A673 (cell line): ENCODE results near the gene PDE6B. TPM values are rescaled to one million over a fixed set of nuclear protein-coding genes. Genes with fewer than 3 reads are reported as not detected.
A peak's percentile ranks its signal among the peaks of the same experiment; 100 is the strongest.
"Not testable (repeated sequence)": the region's sequence is repeated elsewhere in the genome, so short reads cannot be mapped to it uniquely, and the experiment has no call there.

Source experiments
- BruUV-seq: library from RNA; stranded (reverse); fragments of 400-500 nt; replicated peaks from 2 replicates; lab custom pipeline; 2021; lab: Mats Ljungman, UMichigan
- CTCF ChIA-PET: fragments of 300-600 bp; sonication (Branson Sonifier 250); formaldehyde crosslinking; loops from one replicate; lab custom pipeline; 2022; ENCODE audit warnings: antibody characterized with exemption; lab: Charles Lee
- POLR2A ChIA-PET: fragments of 300-600 bp; sonication (Branson Sonifier 250); formaldehyde crosslinking; loops from one replicate; lab custom pipeline; 2022; ENCODE audit warnings: antibody characterized with exemption; ENCODE audit not compliant: low non-redundant PET; lab: Charles Lee
- DNase-seq: peaks from one replicate; pipeline ENCODE4 v3.0.0-alpha.2; 2015; ENCODE audit warnings: low spot score
- H3K27ac ChIP-seq: fragments of 200-600 bp; sonication (generic); 2 replicates; pipeline ENCODE4 v1.5.1; 2016; ENCODE audit warnings: mixed run types, low read depth, mild to moderate bottlenecking, mixed read lengths, antibody characterized with exemption, low read length; ENCODE audit not compliant: poor library complexity, severe bottlenecking
- H3K27me3 ChIP-seq: fragments of 200-600 bp; sonication (generic); replicated peaks from 2 replicates; pipeline ENCODE4 v1.6.1; 2017; ENCODE audit warnings: mixed run types, low read depth, mild to moderate bottlenecking, mixed read lengths, antibody characterized with exemption, low read length; ENCODE audit not compliant: insufficient read depth, poor library complexity
- H3K36me3 ChIP-seq: fragments of 200-600 bp; sonication (generic); 2 replicates; pipeline ENCODE4 v1.6.1; 2016; ENCODE audit warnings: mixed run types, mild to moderate bottlenecking, mixed read lengths, antibody characterized with exemption, low read length; ENCODE audit not compliant: insufficient read depth, poor library complexity, severe bottlenecking
- H3K4me1 ChIP-seq: fragments of 200-600 bp; sonication (generic); 2 replicates; pipeline ENCODE4 v1.6.1; 2017; ENCODE audit warnings: mixed run types, mild to moderate bottlenecking, mixed read lengths, antibody characterized with exemption, low read length; ENCODE audit not compliant: insufficient read depth, poor library complexity, severe bottlenecking
- H3K4me3 ChIP-seq: fragments of 200-600 bp; sonication (generic); 2 replicates; pipeline ENCODE4 v1.5.1; 2016; ENCODE audit warnings: low read depth, mixed run types, mild to moderate bottlenecking, mixed read lengths, low read length; ENCODE audit not compliant: poor library complexity, severe bottlenecking
- H3K9me3 ChIP-seq: fragments of 200-600 bp; sonication (generic); 2 replicates; pipeline ENCODE4 v1.6.1; 2016; ENCODE audit warnings: mixed run types, low read depth, mild to moderate bottlenecking, mixed read lengths, antibody characterized with exemption, low read length; ENCODE audit not compliant: poor library complexity, severe bottlenecking
- EZH2 ChIP-seq: fragments of 200-600 bp; sonication (generic); IDR thresholded peaks from 2 replicates; pipeline ENCODE4 v1.6.1; 2017; ENCODE audit warnings: borderline replicate concordance, low read depth, mild to moderate bottlenecking, mixed read lengths, antibody characterized with exemption, low read length; ENCODE audit not compliant: poor library complexity, severe bottlenecking
- intact Hi-C: fragments of 100-400 bp; cut with micrococcal nuclease; formaldehyde crosslinking; loops from one replicate; pipeline ENCODE4 v1.10.0; 2022; ENCODE audit not compliant: unreplicated experiment
- total RNA-seq: library from RNA; stranded (reverse); gene quantifications from 2 replicates; pipeline ENCODE4 v1.2.3, GENCODE V29; 2021
- TF ChIP-seq, protein P1 (sequence below): fragments of 300-800, 200-600 bp; sonication (generic); conservative IDR thresholded peaks from 2 replicates; pipeline ENCODE4 v1.5.1; 2017; ENCODE audit warnings: low read depth, mild to moderate bottlenecking, antibody characterized with exemption, low read length, moderate library complexity, mixed read lengths

The PDE6B gene
- total RNA-seq, 1 experiment from 2014 or later = 10.4 TPM

DNA sequence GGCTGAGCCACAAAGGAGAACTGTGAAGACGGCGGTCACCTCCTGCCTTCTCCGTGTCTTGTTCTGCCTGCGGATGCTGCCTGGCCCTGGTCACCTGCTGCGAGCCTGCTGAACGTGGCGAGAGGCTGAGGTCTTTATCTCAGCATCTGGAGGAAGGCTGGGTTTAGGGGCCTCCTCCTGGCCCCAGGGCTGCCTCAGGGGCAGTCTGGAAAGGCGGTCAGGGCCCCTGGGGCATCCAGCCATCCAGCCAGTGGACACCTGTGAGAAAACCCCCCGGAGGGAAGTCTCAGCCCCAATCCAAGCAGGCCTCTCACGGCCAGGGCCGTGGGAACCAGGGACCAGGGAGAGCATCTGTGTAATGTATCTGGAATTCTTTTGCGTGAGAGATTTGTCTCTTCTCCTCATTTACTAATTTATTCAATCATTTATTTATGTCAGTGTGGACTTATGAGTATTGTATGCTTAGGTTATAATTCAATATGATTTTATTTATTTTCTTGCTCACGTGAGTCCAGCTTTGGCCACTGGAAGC is 11.3 kb downstream of the PDE6B start:
- ChIA-PET POLR2A (no interaction called here), CTCF (no interaction called here)
- no peak for DNase-seq
- Histone ChIP-seq H3K27me3 (peaks cover 15% of the 10 kb centered on the region), H3K4me1 (no peaks in the 10 kb centered on the region), H3K27ac (no peak overlapping the region), H3K4me3 (no peak overlapping the region), H3K9me3 (no peaks in the 10 kb centered on the region), H3K36me3 (no peaks in the 10 kb centered on the region)
- BruUV-seq = no TSS peak
- intact Hi-C loops = no loop called here
- TF ChIP-seq EZH2 = no peak
- TF ChIP-seq, protein P1, sequence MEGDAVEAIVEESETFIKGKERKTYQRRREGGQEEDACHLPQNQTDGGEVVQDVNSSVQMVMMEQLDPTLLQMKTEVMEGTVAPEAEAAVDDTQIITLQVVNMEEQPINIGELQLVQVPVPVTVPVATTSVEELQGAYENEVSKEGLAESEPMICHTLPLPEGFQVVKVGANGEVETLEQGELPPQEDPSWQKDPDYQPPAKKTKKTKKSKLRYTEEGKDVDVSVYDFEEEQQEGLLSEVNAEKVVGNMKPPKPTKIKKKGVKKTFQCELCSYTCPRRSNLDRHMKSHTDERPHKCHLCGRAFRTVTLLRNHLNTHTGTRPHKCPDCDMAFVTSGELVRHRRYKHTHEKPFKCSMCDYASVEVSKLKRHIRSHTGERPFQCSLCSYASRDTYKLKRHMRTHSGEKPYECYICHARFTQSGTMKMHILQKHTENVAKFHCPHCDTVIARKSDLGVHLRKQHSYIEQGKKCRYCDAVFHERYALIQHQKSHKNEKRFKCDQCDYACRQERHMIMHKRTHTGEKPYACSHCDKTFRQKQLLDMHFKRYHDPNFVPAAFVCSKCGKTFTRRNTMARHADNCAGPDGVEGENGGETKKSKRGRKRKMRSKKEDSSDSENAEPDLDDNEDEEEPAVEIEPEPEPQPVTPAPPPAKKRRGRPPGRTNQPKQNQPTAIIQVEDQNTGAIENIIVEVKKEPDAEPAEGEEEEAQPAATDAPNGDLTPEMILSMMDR = no peak

- peak; percentile 40 for TF ChIP-seq EZH2
- TF ChIP-seq, protein P1 = no peak
- intact Hi-C loops = no loop called here
- H3K4me1 ChIP-seq = no peaks in the 10 kb centered on the region
- H3K27ac ChIP-seq = no peak overlapping the region
- CTCF ChIA-PET = no interaction called here
- BruUV-seq = no TSS peak
- peaks cover 15% of the 10 kb centered on the region for H3K27me3 ChIP-seq
- H3K9me3 ChIP-seq = no peaks in the 10 kb centered on the region
- DNase-seq = no peak
- POLR2A ChIA-PET = no interaction called here
- no peak overlapping the region for H3K4me3 ChIP-seq
- no peaks in the 10 kb centered on the region for H3K36me3 ChIP-seq
Observed at GRCh38 chr4:637536-638280, 12.3 kb downstream of the PDE6B start.

- POLR2A ChIA-PET, intact Hi-C loops, H3K4me1 ChIP-seq, CTCF ChIA-PET, DNase-seq, BruUV-seq, H3K4me3 ChIP-seq, H3K27ac ChIP-seq, H3K36me3 ChIP-seq, H3K9me3 ChIP-seq: not testable (repeated sequence)
- H3K27me3 ChIP-seq = peaks cover 18% of the 10 kb centered on the region
Observed at GRCh38 chr4:642366-642765, 17.0 kb downstream of the PDE6B start.
